HCT116 (cell line): ENCODE data around the gene TMEM243.

Experiments used
- CBX3 ChIP-seq: IDR thresholded peaks from 2 replicates; pipeline ENCODE4 v1.6.1; 2012; ENCODE audit warnings: low read depth
- CTCF ChIP-seq, 3 experiments: fragments of 200-600 bp in 1 of 3; sonication (generic) in 1 of 3; IDR thresholded peaks in 2 of 3; conservative IDR thresholded peaks in 1 of 3; 2 replicates each; pipeline ENCODE4 v1.5.1; 2012 to 2017; ENCODE audit warnings: low read depth in 2 of 3, low read length in 2 of 3, antibody characterized with exemption in 1 of 3, borderline replicate concordance in 1 of 3, control low read depth in 1 of 3, mild to moderate bottlenecking in 1 of 3, mixed read lengths in 1 of 3, mixed run types in 1 of 3, moderate library complexity in 1 of 3; ENCODE audit not compliant: insufficient read depth in 1 of 3
- ELF1 ChIP-seq: IDR thresholded peaks from 2 replicates; pipeline ENCODE4 v1.6.1; 2012; ENCODE audit warnings: low read depth, borderline replicate concordance
- POLR2AphosphoS5 ChIP-seq: IDR thresholded peaks from 2 replicates; pipeline ENCODE4 v1.6.1; 2011; ENCODE audit warnings: mild to moderate bottlenecking, low read depth, low read length, moderate library complexity
- SIN3A ChIP-seq: IDR thresholded peaks from 2 replicates; pipeline ENCODE4 v1.6.1; 2012; ENCODE audit warnings: low read depth

- TF ChIP-seq POLR2AphosphoS5 (no peak), CBX3 (no peak), ELF1 (no peak), SIN3A (no peak), CTCF (IDR thresholded peaks at IDR 0.05 in 2 of 3, conservative IDR thresholded peaks at IDR 0.05 in 1 of 3; ENCODE audit: borderline replicate concordance in 1 of 3, insufficient read depth in 1 of 3, low read depth in 2 of 3, low read length in 2 of 3) (no peak)
These were observed 26.6 kb downstream of the TMEM243 start for GRCh38 chr7:87192784-87193487.
